Hematopoietic multipotent progenitor cell (in vitro differentiated cells): ENCODE results near the gene CDC40. TPM values are rescaled to one million over a fixed set of nuclear protein-coding genes. Genes with fewer than 3 reads are reported as not detected.

Experiments used
- DNase-seq, 3 donors: peaks; one replicate each; pipeline ENCODE4 v3.0.0-alpha.2; 2011 to 2015; ENCODE audit warnings: low read depth in 2 of 3, low spot score in 2 of 3
- total RNA-seq: library from RNA; depleted of rRNA; stranded (reverse); fragments of >200 nt; gene quantifications from one replicate; pipeline ENCODE4 v1.2.3, GENCODE V29; 2012

The CDC40 gene
- 15.9 TPM for total RNA-seq

GRCh38 chr6:110180228-110181008, at the start of gene CDC40:
CDC40 (plus strand) TSS chr6:110180427; CDS start chr6:110180445, 18 bp downstream.
- peak in 2 of 3 donors; percentile 4 to 41 for DNase-seq

GRCh38 chr6:110137924-110138887, 42.0 kb upstream of the CDC40 start:
- no peak for DNase-seq

- DNase-seq: no peak
Observed at GRCh38 chr6:110139052-110139451, 41.2 kb upstream of the CDC40 start.

GRCh38 chr6:110140650-110141049, 39.6 kb upstream of the CDC40 start:
- no peak for DNase-seq

GRCh38 chr6:110147870-110148269, 32.4 kb upstream of the CDC40 start:
- DNase-seq: peak in 1 of 3 donors; percentile 41

- DNase-seq: no peak
Observed at GRCh38 chr6:110158479-110158878, 21.7 kb upstream of the CDC40 start.

GRCh38 chr6:110170081-110170480, 10.1 kb upstream of the CDC40 start:
- DNase-seq: no peak

- DNase-seq: no peak
Observed at GRCh38 chr6:110173506-110174132, 6.6 kb upstream of the CDC40 start.

GRCh38 chr6:110178626-110179405, 1.4 kb upstream of the CDC40 start:
- DNase-seq: peak; percentile 42 to 70 (median 67)

- peak; percentile 81 to 97 (median 95) for DNase-seq
Observed at GRCh38 chr6:110179406-110180227, 610 bp upstream of the CDC40 start, which contains the start of gene WASF1. WASF1 (minus strand) TSS chr6:110179670; CDS start chr6:110127601, 52,069 bp downstream.

- DNase-seq: peak in 2 of 3 donors; percentile 22 to 54
Observed at GRCh38 chr6:110181131-110182030, 1.2 kb downstream of the CDC40 start.

- DNase-seq: no peak
Observed at GRCh38 chr6:110183292-110183885, 3.2 kb downstream of the CDC40 start.

GRCh38 chr6:110185879-110186278, 5.7 kb downstream of the CDC40 start:
- DNase-seq: no peak

- DNase-seq: no peak
Observed at GRCh38 chr6:110188791-110189190, 8.6 kb downstream of the CDC40 start.

- no peak for DNase-seq
Observed at GRCh38 chr6:110190726-110191125, 10.5 kb downstream of the CDC40 start.

GRCh38 chr6:110191477-110191876, 11.2 kb downstream of the CDC40 start:
- DNase-seq: no peak

- no peak for DNase-seq
Observed at GRCh38 chr6:110195639-110196038, 15.4 kb downstream of the CDC40 start.

GRCh38 chr6:110196874-110197273, 16.6 kb downstream of the CDC40 start:
- no peak for DNase-seq
